Activated T-cell treated with anti-CD3 and anti-CD28 coated beads, Interleukin-2, amount 50 U/mL, for 72 hours (primary cell): Measurements from ENCODE around the gene ATG7. TPM values are rescaled to one million over a fixed set of nuclear protein-coding genes. Genes with fewer than 3 reads are reported as not detected.

Experiments
- ATAC-seq, 2 donors: fragments of 150-1000 bp; cut with Tn5 transposase; replicated peaks in 1 of 2; 2 replicates each; pipeline ENCODE4 v1.10.0; 2021; ENCODE audit warnings: moderate library complexity in 2 of 2, mild to moderate bottlenecking in 1 of 2
- DNase-seq, 2 donors: peaks; one replicate each; pipeline ENCODE4 v3.0.0; 2021 to 2022; ENCODE audit warnings: mixed read lengths in 1 of 2
- H3K27ac Mint-ChIP-seq: one replicate; pipeline ENCODE4 v1.8.0; 2022; ENCODE audit warnings: mild to moderate bottlenecking, moderate library complexity, mixed read lengths
- H3K27me3 Mint-ChIP-seq: one replicate; pipeline ENCODE4 v1.8.0; 2022; ENCODE audit warnings: low read depth, mixed read lengths
- H3K36me3 Mint-ChIP-seq, 2 donors: one replicate each; pipeline ENCODE4 v1.8.0; 2022; ENCODE audit warnings: mixed read lengths in 2 of 2, mild to moderate bottlenecking in 1 of 2; ENCODE audit not compliant: insufficient read depth in 2 of 2
- H3K4me1 Mint-ChIP-seq: one replicate; pipeline ENCODE4 v1.8.0; 2022; ENCODE audit warnings: low read depth, mixed read lengths
- H3K4me3 Mint-ChIP-seq, 2 donors: one replicate each; pipeline ENCODE4 v1.8.0; 2022; ENCODE audit warnings: mild to moderate bottlenecking in 2 of 2, mixed read lengths in 2 of 2, moderate library complexity in 2 of 2
- H3K9me3 Mint-ChIP-seq, 2 donors: one replicate each; pipeline ENCODE4 v1.8.0; 2022; ENCODE audit warnings: mixed read lengths in 2 of 2
- total RNA-seq, 2 donors: library from RNA; stranded (reverse); gene quantifications; one replicate each; pipeline ENCODE4 v1.2.3, GENCODE V29; 2022

The ATG7 gene
- total RNA-seq, 2 donors from 2014 or later, result 29.7 to 38.2 TPM

- peaks cover 14 to 38% of the 10 kb centered on the region in 2 donors for H3K36me3 Mint-ChIP-seq
- no peak overlapping the region for H3K27ac Mint-ChIP-seq
These were observed 79.3 kb downstream of the ATG7 start for GRCh38 chr3:11351451-11351850.

GRCh38 chr3:11356269-11356668 lies 84.1 kb downstream of the ATG7 start:
- H3K27ac Mint-ChIP-seq, result no peak overlapping the region
- ATAC-seq, result no peak
- H3K4me3 Mint-ChIP-seq, result no peak overlapping the region
- peaks cover 2 to 13% of the 10 kb centered on the region in 2 donors for H3K36me3 Mint-ChIP-seq
- no peak for DNase-seq
- no peaks in the 10 kb centered on the region for H3K9me3 Mint-ChIP-seq
- no peaks in the 10 kb centered on the region for H3K4me1 Mint-ChIP-seq
- H3K27me3 Mint-ChIP-seq, result no peaks in the 10 kb centered on the region

More at GRCh38 chr3:11351451-11351850, 79.3 kb downstream of the ATG7 start:
- Mint-ChIP-seq H3K4me3 (no peak overlapping the region), H3K27me3 (no peaks in the 10 kb centered on the region), H3K4me1 (no peaks in the 10 kb centered on the region), H3K9me3 (no peaks in the 10 kb centered on the region)
- ATAC-seq (no peak), DNase-seq (no peak)

- H3K27ac Mint-ChIP-seq, result no peak overlapping the region
- H3K4me1 Mint-ChIP-seq, result peaks cover 33% of the 10 kb centered on the region
- no peaks in the 10 kb centered on the region for H3K27me3 Mint-ChIP-seq
- H3K36me3 Mint-ChIP-seq, result peaks cover 1 to 25% of the 10 kb centered on the region in 2 donors
- H3K9me3 Mint-ChIP-seq, result no peaks in the 10 kb centered on the region
- H3K4me3 Mint-ChIP-seq, result no peak overlapping the region
- DNase-seq, result no peak
- ATAC-seq, result peak in 1 of 2 donors; percentile 35
These were observed 90.4 kb downstream of the ATG7 start for GRCh38 chr3:11362600-11362999.

- Mint-ChIP-seq H3K27ac (peak overlapping the region; percentile 83), H3K27me3 (no peaks in the 10 kb centered on the region), H3K9me3 (no peaks in the 10 kb centered on the region), H3K4me1 (peaks cover 33% of the 10 kb centered on the region), H3K36me3 (peaks cover 1 to 25% of the 10 kb centered on the region in 2 donors), H3K4me3 (peak overlapping the region; percentile 12 to 13)
- DNase-seq, result peak in 1 of 2 donors; percentile 3
- ATAC-seq, result peak; percentile 86 to 88
These were observed 91.5 kb downstream of the ATG7 start for GRCh38 chr3:11363715-11364114.

- Mint-ChIP-seq H3K9me3 (no peaks in the 10 kb centered on the region), H3K4me1 (peaks cover 33% of the 10 kb centered on the region), H3K27ac (peak overlapping the region; percentile 83), H3K36me3 (peaks cover 0 to 25% of the 10 kb centered on the region in 2 donors), H3K4me3 (peak overlapping the region in 1 of 2 donors; percentile 10), H3K27me3 (no peaks in the 10 kb centered on the region)
- no peak for ATAC-seq
- DNase-seq, result no peak
These were observed 92.0 kb downstream of the ATG7 start for GRCh38 chr3:11364181-11364580.

- Mint-ChIP-seq H3K27me3 (no peaks in the 10 kb centered on the region), H3K9me3 (no peaks in the 10 kb centered on the region), H3K36me3 (peaks cover 0 to 19% of the 10 kb centered on the region in 2 donors), H3K4me1 (peaks cover 33% of the 10 kb centered on the region), H3K4me3 (no peak overlapping the region), H3K27ac (no peak overlapping the region)
- no peak for ATAC-seq
- DNase-seq, result no peak
These were observed 95.0 kb downstream of the ATG7 start for GRCh38 chr3:11367143-11367693.

GRCh38 chr3:11370191-11370590 lies 98.0 kb downstream of the ATG7 start:
- no peak overlapping the region for H3K4me3 Mint-ChIP-seq
- H3K9me3 Mint-ChIP-seq, result no peaks in the 10 kb centered on the region
- H3K36me3 Mint-ChIP-seq, result peaks cover 1 to 4% of the 10 kb centered on the region in 2 donors
- DNase-seq (no peak), ATAC-seq (no peak)
- H3K27ac Mint-ChIP-seq, result no peak overlapping the region
- H3K4me1 Mint-ChIP-seq, result peaks cover 11% of the 10 kb centered on the region
- H3K27me3 Mint-ChIP-seq, result no peaks in the 10 kb centered on the region

GRCh38 chr3:11370966-11371365 lies 98.8 kb downstream of the ATG7 start:
- H3K4me1 Mint-ChIP-seq, result peaks cover 6% of the 10 kb centered on the region
- no peak overlapping the region for H3K4me3 Mint-ChIP-seq
- no peaks in the 10 kb centered on the region for H3K27me3 Mint-ChIP-seq
- ATAC-seq, result no peak
- H3K36me3 Mint-ChIP-seq, result peaks cover 1 to 5% of the 10 kb centered on the region in 2 donors
- H3K9me3 Mint-ChIP-seq, result no peaks in the 10 kb centered on the region
- DNase-seq, result no peak
- H3K27ac Mint-ChIP-seq, result no peak overlapping the region

GRCh38 chr3:11371747-11372146 lies 99.5 kb downstream of the ATG7 start:
- H3K4me1 Mint-ChIP-seq, result peaks cover 6% of the 10 kb centered on the region
- ATAC-seq (no peak), DNase-seq (no peak)
- no peaks in the 10 kb centered on the region for H3K9me3 Mint-ChIP-seq
- no peak overlapping the region for H3K4me3 Mint-ChIP-seq
- H3K36me3 Mint-ChIP-seq, result peaks cover 1 to 5% of the 10 kb centered on the region in 2 donors
- H3K27ac Mint-ChIP-seq, result no peak overlapping the region
- H3K27me3 Mint-ChIP-seq, result no peaks in the 10 kb centered on the region

- Mint-ChIP-seq H3K9me3 (no peaks in the 10 kb centered on the region), H3K36me3 (peaks cover 1 to 5% of the 10 kb centered on the region in 2 donors), H3K4me1 (peaks cover 6% of the 10 kb centered on the region), H3K27ac (peak overlapping the region; percentile 52), H3K4me3 (no peak overlapping the region), H3K27me3 (no peaks in the 10 kb centered on the region)
- ATAC-seq (no peak), DNase-seq (no peak)
These were observed 101.0 kb downstream of the ATG7 start for GRCh38 chr3:11373235-11373634.

- H3K27me3 Mint-ChIP-seq, result no peaks in the 10 kb centered on the region
- ATAC-seq (no peak), DNase-seq (no peak)
- peaks cover 6% of the 10 kb centered on the region for H3K4me1 Mint-ChIP-seq
- H3K36me3 Mint-ChIP-seq, result peaks cover 1 to 5% of the 10 kb centered on the region in 2 donors
- no peaks in the 10 kb centered on the region for H3K9me3 Mint-ChIP-seq
- no peak overlapping the region for H3K4me3 Mint-ChIP-seq
- H3K27ac Mint-ChIP-seq, result no peak overlapping the region
These were observed 101.5 kb downstream of the ATG7 start for GRCh38 chr3:11373654-11374053.

GRCh38 chr3:11375333-11376088 lies 103.3 kb downstream of the ATG7 start:
- Mint-ChIP-seq H3K27ac (peak overlapping the region; percentile 59), H3K4me3 (no peak overlapping the region), H3K4me1 (peaks cover 6% of the 10 kb centered on the region), H3K9me3 (no peaks in the 10 kb centered on the region), H3K36me3 (peaks cover 1 to 7% of the 10 kb centered on the region in 2 donors), H3K27me3 (no peaks in the 10 kb centered on the region)
- ATAC-seq (no peak), DNase-seq (no peak)

GRCh38 chr3:11377719-11378118 lies 105.5 kb downstream of the ATG7 start:
- no peak overlapping the region for H3K4me3 Mint-ChIP-seq
- H3K27ac Mint-ChIP-seq, result no peak overlapping the region
- ATAC-seq, result no peak
- H3K27me3 Mint-ChIP-seq, result no peaks in the 10 kb centered on the region
- no peaks in the 10 kb centered on the region for H3K9me3 Mint-ChIP-seq
- no peak for DNase-seq
- peaks cover 2% of the 10 kb centered on the region for H3K4me1 Mint-ChIP-seq
- peaks cover 0 to 7% of the 10 kb centered on the region in 2 donors for H3K36me3 Mint-ChIP-seq
